H1 (cell line): ENCODE measurements around the gene WDR31. TPM values are rescaled to one million over a fixed set of nuclear protein-coding genes. Genes with fewer than 3 reads are reported as not detected.
A peak's percentile ranks its signal among the peaks of the same experiment; 100 is the strongest.

Source experiments
- CTCF ChIA-PET: fragments of 300-600 bp; sonication (Branson Sonifier 250); formaldehyde crosslinking; loops from one replicate; lab custom pipeline; 2021; ENCODE audit not compliant: partially characterized antibody; lab: Charles Lee
- POLR2A ChIA-PET: fragments of 300-600 bp; sonication (Branson Sonifier 250); formaldehyde crosslinking; loops from one replicate; lab custom pipeline; 2021; ENCODE audit warnings: inconsistent platforms; ENCODE audit not compliant: partially characterized antibody; lab: Charles Lee
- DNase-seq, 2 experiments: peaks; one replicate each; pipeline versions ENCODE4 v3.0.0 to v3.0.0-alpha.2; 2010 to 2022; ENCODE audit warnings: low spot score in 2 of 2, low read depth in 1 of 2, mixed read lengths in 1 of 2
- FAIRE-seq: peaks from 2 replicates; lab custom pipeline; 2011; peaks lifted over from hg19 to GRCh38; lab: Jason Lieb, UNC
- H2AFZ ChIP-seq: 2 replicates; pipeline ENCODE4 v1.8.1; 2012; ENCODE audit warnings: low read length, inconsistent platforms
- H2AK5ac ChIP-seq: 2 replicates; pipeline ENCODE4 v1.6.1; 2013; ENCODE audit warnings: low read depth, low read length
- H2BK120ac ChIP-seq: replicated peaks from 2 replicates; pipeline ENCODE3; 2013; ENCODE audit warnings: low read depth, low read length, inconsistent platforms
- H2BK12ac ChIP-seq: 2 replicates; pipeline ENCODE4 v1.6.1; 2013; ENCODE audit warnings: low read depth, low read length
- H2BK15ac ChIP-seq: 2 replicates; pipeline ENCODE4 v1.6.1; 2013; ENCODE audit warnings: low read length
- H2BK20ac ChIP-seq: 2 replicates; pipeline ENCODE4 v1.6.1; 2013; ENCODE audit warnings: low read length
- H2BK5ac ChIP-seq: 2 replicates; pipeline ENCODE4 v1.6.1; 2013; ENCODE audit warnings: low read depth, low read length
- H3K14ac ChIP-seq: 2 replicates; pipeline ENCODE4 v1.6.1; 2013; ENCODE audit warnings: inconsistent platforms; ENCODE audit not compliant: insufficient read length
- H3K18ac ChIP-seq: 2 replicates; pipeline ENCODE4 v1.6.1; 2013; ENCODE audit warnings: low read length; ENCODE audit errors: extremely low read depth
- H3K23ac ChIP-seq: 2 replicates; pipeline ENCODE4 v1.6.1; 2013; ENCODE audit warnings: inconsistent platforms; ENCODE audit not compliant: insufficient read length
- H3K23me2 ChIP-seq: 2 replicates; pipeline ENCODE4 v1.6.1; 2013; ENCODE audit warnings: low read depth, low read length
- H3K27ac ChIP-seq: 2 replicates; pipeline ENCODE4 v1.6.1; 2011; ENCODE audit warnings: low read depth, low read length, inconsistent platforms
- H3K27me3 ChIP-seq, 4 experiments: replicated peaks in 1 of 4; 1 replicate in 1 of 4; 2 replicates in 3 of 4; pipeline versions ENCODE4 v1.6.1 to v1.8.1; 2011 to 2013; ENCODE audit warnings: low read length in 3 of 4, mild to moderate bottlenecking in 3 of 4, inconsistent platforms in 2 of 4, mixed read lengths in 2 of 4, moderate library complexity in 1 of 4; ENCODE audit not compliant: control insufficient read depth in 3 of 4, insufficient read depth in 3 of 4; ENCODE audit errors: extremely low read depth in 1 of 4
- H3K36me3 ChIP-seq, 4 experiments: 2 replicates each; pipeline versions ENCODE4 v1.6.1 to v1.8.1; 2011 to 2013; ENCODE audit warnings: mild to moderate bottlenecking in 4 of 4, low read length in 3 of 4, moderate library complexity in 2 of 4, control low read depth in 1 of 4, inconsistent platforms in 1 of 4; ENCODE audit not compliant: insufficient read depth in 4 of 4, control insufficient read depth in 2 of 4
- H3K4ac ChIP-seq: replicated peaks from 2 replicates; pipeline ENCODE3; 2013; ENCODE audit warnings: low read length, low read depth, mixed read lengths, inconsistent platforms; ENCODE audit not compliant: insufficient read length
- H3K4me1 ChIP-seq, 4 experiments: replicated peaks in 1 of 4; 1 replicate in 1 of 4; 2 replicates in 3 of 4; pipeline versions ENCODE4 v1.6.1 to v1.8.1; 2011 to 2013; ENCODE audit warnings: low read length in 3 of 4, inconsistent platforms in 2 of 4, mixed read lengths in 1 of 4; ENCODE audit not compliant: insufficient read depth in 4 of 4, control insufficient read depth in 3 of 4
- H3K4me2 ChIP-seq, 2 experiments: 2 replicates each; pipeline versions ENCODE4 v1.6.1 to v1.8.1; 2011 to 2013; ENCODE audit warnings: low read depth in 2 of 2, low read length in 2 of 2, control low read depth in 1 of 2, inconsistent platforms in 1 of 2, mild to moderate bottlenecking in 1 of 2; ENCODE audit not compliant: insufficient read depth in 1 of 2
- H3K4me3 ChIP-seq, 4 experiments: fragments of 200-600, 300-600 bp in 1 of 4; sonication (generic), shearing (Covaris generic), sonication (Bioruptor Twin) in 1 of 4; 2 replicates each; pipeline versions ENCODE4 v1.5.1 to v1.8.1; 2011 to 2016; ENCODE audit warnings: low read length in 4 of 4, low read depth in 3 of 4, control low read depth in 2 of 4, inconsistent platforms in 2 of 4, mild to moderate bottlenecking in 2 of 4, mixed read lengths in 1 of 4, moderate library complexity in 1 of 4; ENCODE audit not compliant: insufficient read depth in 2 of 4; ENCODE audit errors: extremely low read depth in 1 of 4
- H3K56ac ChIP-seq: replicated peaks from 2 replicates; pipeline ENCODE3; 2013; ENCODE audit warnings: low read depth, mild to moderate bottlenecking, mixed read lengths, low read length, inconsistent platforms; ENCODE audit not compliant: insufficient read length
- H3K79me1 ChIP-seq: 2 replicates; pipeline ENCODE4 v1.6.1; 2013; ENCODE audit warnings: low read depth, low read length, control low read depth
- H3K79me2 ChIP-seq, 2 experiments: 2 replicates each; pipeline versions ENCODE4 v1.6.1 to v1.8.1; 2012 to 2013; ENCODE audit warnings: low read length in 2 of 2, mild to moderate bottlenecking in 2 of 2, inconsistent platforms in 1 of 2; ENCODE audit not compliant: insufficient read depth in 2 of 2, control insufficient read depth in 1 of 2
- H3K9ac ChIP-seq, 4 experiments: replicated peaks in 1 of 4; 1 replicate in 1 of 4; 2 replicates in 3 of 4; pipeline versions ENCODE4 v1.6.1 to v1.8.1; 2011 to 2013; ENCODE audit warnings: low read depth in 3 of 4, low read length in 3 of 4, control low read depth in 2 of 4, mild to moderate bottlenecking in 2 of 4, moderate library complexity in 2 of 4, inconsistent platforms in 1 of 4; ENCODE audit errors: extremely low read depth in 1 of 4
- H3K9me3 ChIP-seq, 2 experiments: 2 replicates each; pipeline versions ENCODE4 v1.6.1 to v1.8.1; 2012 to 2013; ENCODE audit warnings: mild to moderate bottlenecking in 2 of 2, moderate library complexity in 2 of 2, control low read depth in 1 of 2, inconsistent platforms in 1 of 2, low read depth in 1 of 2, low read length in 1 of 2, mixed read lengths in 1 of 2; ENCODE audit not compliant: insufficient read depth in 2 of 2
- H4K20me1 ChIP-seq, 2 experiments: replicated peaks in 1 of 2; 2 replicates each; pipeline versions ENCODE3 to v1.8.1; 2011 to 2013; ENCODE audit warnings: inconsistent platforms in 2 of 2, low read length in 2 of 2, mild to moderate bottlenecking in 1 of 2; ENCODE audit not compliant: insufficient read depth in 2 of 2, control insufficient read depth in 1 of 2
- H4K5ac ChIP-seq: 2 replicates; pipeline ENCODE4 v1.6.1; 2013; ENCODE audit warnings: low read length, low read depth, mixed read lengths, inconsistent platforms; ENCODE audit not compliant: insufficient read length
- H4K8ac ChIP-seq: 2 replicates; pipeline ENCODE4 v1.8.0; 2013; ENCODE audit warnings: mild to moderate bottlenecking, moderate library complexity, low read length, inconsistent platforms; ENCODE audit not compliant: insufficient read depth; ENCODE audit errors: extremely low read depth
- H4K91ac ChIP-seq: replicated peaks from 2 replicates; pipeline ENCODE3; 2013; ENCODE audit warnings: low read length, mixed read lengths, inconsistent platforms; ENCODE audit not compliant: insufficient read length
- CBX8 ChIP-seq: fragments of 300-800, 300-1000 bp; sonication (generic); IDR thresholded peaks from 2 replicates; pipeline ENCODE4 v1.7.1; 2016; ENCODE audit warnings: low read depth, low read length, borderline replicate concordance
- CHD1 ChIP-seq: IDR thresholded peaks from 2 replicates; pipeline ENCODE4 v1.6.1; 2012; ENCODE audit warnings: low read depth, low read length, improper control_type of control experiment
- CHD2 ChIP-seq: IDR thresholded peaks from 2 replicates; pipeline ENCODE4 v1.6.1; 2012; ENCODE audit warnings: low read length, improper control_type of control experiment
- CTCF ChIP-seq, 3 experiments: IDR thresholded peaks; 1 replicate in 2 of 3; 2 replicates in 1 of 3; pipeline versions ENCODE4 v1.5.1 to v1.6.1; 2011; ENCODE audit warnings: low read length in 3 of 3, mild to moderate bottlenecking in 3 of 3, inconsistent platforms in 2 of 3, low read depth in 1 of 3, moderate library complexity in 1 of 3; ENCODE audit not compliant: insufficient read depth in 1 of 3; ENCODE audit errors: control extremely low read depth in 1 of 3
- EZH2 ChIP-seq: fragments of 200-600 bp; sonication (generic); IDR thresholded peaks from 2 replicates; pipeline ENCODE4 v1.7.1; 2012; ENCODE audit warnings: low read depth, mild to moderate bottlenecking, moderate library complexity, low read length, inconsistent platforms; ENCODE audit not compliant: severe bottlenecking
- MAX ChIP-seq: IDR thresholded peaks from 2 replicates; pipeline ENCODE4 v1.6.1; 2012; ENCODE audit warnings: inconsistent platforms
- RNF2 ChIP-seq: fragments of 200-900, 300-1000 bp; sonication (generic); IDR thresholded peaks from 2 replicates; pipeline ENCODE4 v1.7.1; 2016; ENCODE audit warnings: borderline replicate concordance, low read depth, mild to moderate bottlenecking, antibody characterized with exemption, low read length; ENCODE audit not compliant: poor library complexity, severe bottlenecking; ENCODE audit errors: missing control alignments
- SP1 ChIP-seq: IDR thresholded peaks from 2 replicates; pipeline ENCODE4 v1.6.1; 2011; ENCODE audit warnings: low read depth, low read length
- TAF1 ChIP-seq: IDR thresholded peaks from 2 replicates; pipeline ENCODE4 v1.6.1; 2011; ENCODE audit warnings: mild to moderate bottlenecking, low read depth, low read length
- TEAD4 ChIP-seq: IDR thresholded peaks from 2 replicates; pipeline ENCODE4 v1.6.1; 2012; ENCODE audit warnings: low read depth, low read length, inconsistent platforms, mixed read lengths
- ZNF274 ChIP-seq: IDR thresholded peaks from 2 replicates; pipeline ENCODE4 v1.7.0; 2012; ENCODE audit warnings: low read length, borderline replicate concordance; ENCODE audit errors: extremely low read depth
- WGBS, 2 experiments: shearing (Covaris generic) in 1 of 2; methylation state at CpG; one replicate each; pipeline versions ENCODE4 v1.1.6 to v1.1.7; 2013 to 2015; ENCODE audit warnings: low lambda C conversion rate in 2 of 2, mixed read lengths in 2 of 2, inconsistent platforms in 1 of 2, low coverage in 1 of 2, missing lambda C conversion rate in 1 of 2; ENCODE audit not compliant: insufficient replicate concordance in 2 of 2, insufficient coverage in 1 of 2, insufficient read length in 1 of 2; ENCODE audit errors: extremely low coverage in 1 of 2, missing lambda C conversion rate in 1 of 2; 5-methylcytosine and 5-hydroxymethylcytosine counted together
- polyA plus RNA-seq, 7 experiments: library from polyadenylated mRNA; depleted of rRNA in 3 of 7; stranded (reverse) in 5 of 7; unstranded in 2 of 7; fragments of >200 nt in 5 of 7; fragments of 200-250 nt in 2 of 7; gene quantifications; 1 replicate in 5 of 7; 2 replicates in 1 of 7; 4 replicates in 1 of 7; pipeline versions ENCODE4 v1.2.1 to v1.2.3, GENCODE V29; 2011 to 2013; ENCODE audit warnings: missing spikeins in 2 of 7, mixed read lengths in 2 of 7
- total RNA-seq: library from RNA; stranded (reverse); fragmentation: NEBNext Ultra II Directional; extraction: Animal tissue kit (Norgen Biotek cat#: 25700); gene quantifications from 2 replicates; pipeline ENCODE4 v1.2.1, GENCODE V29; 2021

WDR31 gene
- total and polyA plus RNA-seq, 2 of the 8 experiments (the other 6 are each of a cell fraction or from before 2014, with no cell fraction given): 0.27 to 0.28 TPM

- Histone ChIP-seq H3K4me3 (no peak overlapping the region), H3K27me3 (peaks cover 0 to 14% (median 2%) of the 10 kb centered on the region in 4 experiments; a peak in 5 of 7 replicates), H3K27ac (no peak overlapping the region), H3K23ac (no peak overlapping the region), H4K20me1 (peaks cover 0 to 2% of the 10 kb centered on the region in 2 experiments), H3K4ac (no peak overlapping the region), H3K36me3 (no peaks in the 10 kb centered on the region), H2AFZ (no peak overlapping the region), H2BK12ac (0 out of 2 replicates have a peak overlapping the region, but pooled peaks have one; percentile 27), H2BK20ac (no peak overlapping the region), H3K4me2 (no peak overlapping the region), H3K9ac (no peak overlapping the region), H4K5ac (no peak overlapping the region), H2BK5ac (no peak overlapping the region), H2BK120ac (no peak overlapping the region), H4K91ac (no peak overlapping the region), H2AK5ac (no peak overlapping the region; the same call in 1 of the 2 replicates), H3K14ac (no peak overlapping the region), H3K9me3 (no peaks in the 10 kb centered on the region), H4K8ac (no peak overlapping the region), H3K4me1 (peaks cover 5 to 14% (median 10%) of the 10 kb centered on the region in 4 experiments), H3K79me1 (no peaks in the 10 kb centered on the region; the same call in none of the 2 replicates), H3K18ac (no peak overlapping the region), H3K56ac (no peak overlapping the region), H2BK15ac (no peak overlapping the region), H3K79me2 (no peaks in the 10 kb centered on the region), H3K23me2 (peaks cover 11% of the 10 kb centered on the region; the same call in 1 of the 2 replicates)
- FAIRE-seq: no peak
- DNase-seq: no peak
- WGBS, 2 experiments: 91% methylated on average over 1 of the region's 1 CpG; no CpG with 5 or more reads in 1 of the 2 experiments
- ChIA-PET CTCF (interaction anchor here (1.1 to 4.0 kb wide), 2 partner anchors 12 to 44 kb away, joined by 3 to 12 read pairs; partner anchors contain the start of gene WDR31), POLR2A (interaction anchor here (0.6 to 1.2 kb wide), 3 partner anchors 12 to 57 kb away, joined by 3 read pairs; partner anchors contain the start of genes HDHD3 and WDR31)
- TF ChIP-seq SP1: no peak
- TF ChIP-seq MAX: no peak
- TF ChIP-seq ZNF274: no peak
- no peak for TF ChIP-seq TEAD4
- no peak for TF ChIP-seq TAF1
- TF ChIP-seq EZH2: no peak
- TF ChIP-seq RNF2: no peak
- TF ChIP-seq CBX8: no peak
- TF ChIP-seq CTCF (IDR thresholded peaks at IDR 0.05; ENCODE audit: control extremely low read depth in 1 of 3, insufficient read depth in 1 of 3, low read depth in 1 of 3, low read length in 3 of 3): no peak
- no peak for TF ChIP-seq CHD2
- TF ChIP-seq CHD1: no peak
These were observed 12.3 kb upstream of the WDR31 start for GRCh38 chr9:113352411-113352810.
